OCI-LY7 (cell line): ENCODE data around the gene ANKFN1. TPM values are rescaled to one million over a fixed set of nuclear protein-coding genes. Genes with fewer than 3 reads are reported as not detected.

Source experiments
- BruUV-seq: library from RNA; stranded (reverse); fragments of 400-500 nt; replicated peaks from 2 replicates; lab custom pipeline; 2021; lab: Mats Ljungman, UMichigan
- CTCF ChIA-PET: fragments of 300-600 bp; sonication (Branson Sonifier 250); formaldehyde crosslinking; loops from one replicate; lab custom pipeline; 2022; ENCODE audit warnings: antibody characterized with exemption; ENCODE audit not compliant: unreplicated experiment; lab: Charles Lee
- POLR2A ChIA-PET: fragments of 300-600 bp; sonication (Branson Sonifier 250); formaldehyde crosslinking; loops from one replicate; lab custom pipeline; 2022; ENCODE audit warnings: antibody characterized with exemption; lab: Charles Lee
- DNase-seq: peaks from one replicate; pipeline ENCODE4 v3.0.0-alpha.2; 2015; ENCODE audit warnings: low spot score
- H2AFZ ChIP-seq: fragments of 200-600 bp; sonication (generic), shearing (Covaris generic); 2 replicates; pipeline ENCODE4 v1.6.1; 2014; ENCODE audit warnings: mild to moderate bottlenecking, antibody characterized with exemption, low read length, moderate library complexity
- H3K27ac ChIP-seq: fragments of 200-600 bp; sonication (generic); 2 replicates; pipeline ENCODE4 v1.5.1; 2014; ENCODE audit warnings: mixed run types, low read depth, mild to moderate bottlenecking, moderate library complexity, low read length, inconsistent platforms; ENCODE audit not compliant: poor library complexity, severe bottlenecking
- H3K36me3 ChIP-seq: fragments of 200-600 bp; sonication (generic); 2 replicates; pipeline ENCODE4 v1.6.1; 2014; ENCODE audit warnings: mild to moderate bottlenecking, antibody characterized with exemption, low read length, moderate library complexity, mixed read lengths; ENCODE audit not compliant: insufficient read depth
- H3K4me1 ChIP-seq: fragments of 200-600 bp; sonication (generic); 2 replicates; pipeline ENCODE4 v1.5.1; 2014; ENCODE audit warnings: mild to moderate bottlenecking, low read length; ENCODE audit not compliant: insufficient read depth, poor library complexity, severe bottlenecking
- H3K4me2 ChIP-seq: fragments of 200-600 bp; sonication (generic); 2 replicates; pipeline ENCODE4 v1.6.1; 2014; ENCODE audit warnings: mild to moderate bottlenecking, low read length
- H3K4me3 ChIP-seq: fragments of 200-600 bp; sonication (generic); 2 replicates; pipeline ENCODE4 v1.5.1; 2014; ENCODE audit warnings: mild to moderate bottlenecking, low read depth, low read length; ENCODE audit not compliant: poor library complexity, severe bottlenecking
- H3K79me2 ChIP-seq: fragments of 200-600 bp; sonication (generic); 2 replicates; pipeline ENCODE4 v1.6.1; 2016; ENCODE audit warnings: low read depth, mild to moderate bottlenecking, low read length, moderate library complexity, mixed read lengths; ENCODE audit not compliant: insufficient read depth
- H3K9me2 ChIP-seq: fragments of 200-600 bp; sonication (generic); 2 replicates; pipeline ENCODE4 v1.6.1; 2016; ENCODE audit warnings: mild to moderate bottlenecking, low read length, mixed read lengths; ENCODE audit not compliant: insufficient read depth
- H3K9me3 ChIP-seq: fragments of 200-600 bp; sonication (generic); 2 replicates; pipeline ENCODE4 v1.6.1; 2014; ENCODE audit warnings: mild to moderate bottlenecking, mixed run types, low read length, mixed read lengths
- H4K20me1 ChIP-seq: fragments of 200-600 bp; sonication (generic); 2 replicates; pipeline ENCODE4 v1.6.1; 2014; ENCODE audit warnings: mild to moderate bottlenecking, antibody characterized with exemption, low read length, moderate library complexity, mixed read lengths; ENCODE audit not compliant: insufficient read depth
- CTCF ChIP-seq: fragments of 200-600 bp; sonication (generic); conservative IDR thresholded peaks from 2 replicates; pipeline ENCODE4 v1.5.1; 2014; ENCODE audit warnings: mild to moderate bottlenecking, antibody characterized with exemption, low read length, moderate library complexity, mixed read lengths
- EZH2phosphoT487 ChIP-seq: fragments of 200-600 bp; sonication (generic); IDR thresholded peaks from 2 replicates; pipeline ENCODE4 v1.6.1; 2018; ENCODE audit warnings: low read depth, borderline replicate concordance, mild to moderate bottlenecking, mixed run types, antibody characterized with exemption, low read length, moderate library complexity, mixed read lengths
- intact Hi-C: fragments of 100-400 bp; cut with micrococcal nuclease; formaldehyde crosslinking; loops from one replicate; pipeline ENCODE4 v1.10.0; 2022; ENCODE audit not compliant: unreplicated experiment
- total RNA-seq, 2 experiments: library from RNA; depleted of rRNA in 1 of 2; stranded (reverse); fragments of >200 nt in 1 of 2; shearing (Covaris generic) in 1 of 2; gene quantifications; 2 replicates each; pipeline ENCODE4 v1.2.3, GENCODE V29; 2014 to 2022

Gene ANKFN1
- total RNA-seq, 2 experiments from 2014 or later, result 0.67 TPM; not detected in 1

DNA sequence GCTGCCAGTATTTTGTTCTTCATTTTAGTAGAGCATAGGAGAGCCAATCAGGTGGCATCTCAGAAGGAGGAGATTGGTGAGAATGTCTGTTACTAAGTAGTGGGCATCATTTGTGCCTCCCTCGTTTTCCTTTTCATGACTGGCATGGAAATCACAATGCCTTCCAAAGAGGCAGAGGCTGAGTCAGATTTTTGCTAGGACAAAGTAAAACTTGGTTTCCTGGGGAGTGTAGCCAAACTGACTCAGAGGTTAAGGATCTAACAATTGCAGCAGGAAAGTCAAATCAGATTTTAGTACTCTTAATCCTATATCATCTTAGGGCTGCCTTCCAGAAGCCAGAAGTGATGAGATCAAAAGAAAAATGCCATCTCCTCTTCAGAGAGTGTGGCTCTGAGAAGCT lies 138.7 kb downstream of the ANKFN1 start:
- ChIA-PET CTCF (no interaction called here), POLR2A (no interaction called here)
- Histone ChIP-seq H3K4me2 (no peak overlapping the region), H4K20me1 (no peaks in the 10 kb centered on the region), H3K9me2 (no peaks in the 10 kb centered on the region), H3K27ac (no peak overlapping the region), H3K4me1 (no peaks in the 10 kb centered on the region), H2AFZ (no peak overlapping the region), H3K4me3 (no peak overlapping the region), H3K79me2 (no peaks in the 10 kb centered on the region), H3K36me3 (no peaks in the 10 kb centered on the region), H3K9me3 (no peaks in the 10 kb centered on the region)
- no TSS peak for BruUV-seq
- TF ChIP-seq CTCF (no peak), EZH2phosphoT487 (no peak)
- no peak for DNase-seq
- intact Hi-C loops, result no loop called here

DNA sequence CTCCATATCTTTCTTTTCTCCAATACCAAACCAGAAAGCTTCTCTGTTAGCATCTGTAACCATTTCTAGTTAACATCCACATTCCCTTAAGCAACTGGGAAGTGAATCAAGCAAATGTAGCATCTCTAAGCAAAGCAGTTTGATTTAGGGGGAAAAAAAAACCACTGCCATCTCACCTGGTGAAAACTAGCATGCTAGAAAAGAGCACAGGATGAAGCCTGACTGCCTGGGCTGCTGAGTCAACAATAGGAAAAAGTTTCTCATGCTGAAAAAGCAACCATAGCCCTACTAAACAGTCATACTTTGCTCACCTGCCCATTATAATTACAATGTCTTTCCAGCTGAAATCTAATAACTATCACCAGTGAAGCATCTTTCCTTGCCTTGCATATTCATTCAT lies 139.3 kb downstream of the ANKFN1 start:
- Histone ChIP-seq H4K20me1 (no peaks in the 10 kb centered on the region), H3K9me2 (no peaks in the 10 kb centered on the region), H3K4me2 (no peak overlapping the region), H3K79me2 (no peaks in the 10 kb centered on the region), H3K36me3 (no peaks in the 10 kb centered on the region), H3K4me1 (no peaks in the 10 kb centered on the region), H3K27ac (no peak overlapping the region), H2AFZ (no peak overlapping the region), H3K9me3 (no peaks in the 10 kb centered on the region), H3K4me3 (no peak overlapping the region)
- no peak for TF ChIP-seq EZH2phosphoT487
- ChIA-PET POLR2A (no interaction called here), CTCF (no interaction called here)
- no TSS peak for BruUV-seq
- intact Hi-C loops, result no loop called here
- DNase-seq, result no peak

- ChIA-PET CTCF (no interaction called here), POLR2A (no interaction called here)
- no peaks in the 10 kb centered on the region for H3K79me2 ChIP-seq
- intact Hi-C loops, result no loop called here
- no peaks in the 10 kb centered on the region for H4K20me1 ChIP-seq
- no peaks in the 10 kb centered on the region for H3K4me1 ChIP-seq
- no peak overlapping the region for H3K27ac ChIP-seq
- H3K4me3 ChIP-seq, result no peak overlapping the region
- no peak overlapping the region for H2AFZ ChIP-seq
- no peak overlapping the region for H3K4me2 ChIP-seq
- BruUV-seq, result no TSS peak
- no peaks in the 10 kb centered on the region for H3K36me3 ChIP-seq
- no peak for DNase-seq
- TF ChIP-seq EZH2phosphoT487 (no peak), CTCF (no peak)
- H3K9me2 ChIP-seq, result no peaks in the 10 kb centered on the region
- H3K9me3 ChIP-seq, result no peaks in the 10 kb centered on the region
Measured at GRCh38 chr17:56297184-56297583, 143.9 kb downstream of the ANKFN1 start.
